M059J (cell line): Measurements from ENCODE around the gene CBX8. TPM values are rescaled to one million over a fixed set of nuclear protein-coding genes. Genes with fewer than 3 reads are reported as not detected.
A peak's percentile ranks its signal among the peaks of the same experiment; 100 is the strongest.

Experiments used
- DNase-seq: peaks from one replicate; pipeline ENCODE4 v3.0.0-alpha.2; 2012; ENCODE audit warnings: low read depth
- total RNA-seq: library from RNA; depleted of rRNA; stranded (reverse); fragments of >200 nt; shearing (Covaris generic); gene quantifications from 2 replicates; pipeline ENCODE4 v1.2.3, GENCODE V29; 2014

Gene CBX8
- total RNA-seq, 1 experiment from 2014 or later: 7.3 TPM

- no peak for DNase-seq
Observed at GRCh38 chr17:79804856-79805696, 8.2 kb upstream of the CBX8 start.

- DNase-seq: no peak
Observed at GRCh38 chr17:79803997-79804855, 7.3 kb upstream of the CBX8 start.

GRCh38 chr17:79803421-79803996 is 6.6 kb upstream of the CBX8 start:
- DNase-seq: no peak

GRCh38 chr17:79802736-79803420 is 6.0 kb upstream of the CBX8 start:
- no peak for DNase-seq

- no peak for DNase-seq
Observed at GRCh38 chr17:79802039-79802735, 5.3 kb upstream of the CBX8 start.

GRCh38 chr17:79801156-79802038 is 4.5 kb upstream of the CBX8 start:
- DNase-seq: peak; percentile 40

- peak; percentile 62 for DNase-seq
Observed at GRCh38 chr17:79800325-79801155, 3.7 kb upstream of the CBX8 start.

GRCh38 chr17:79799538-79800324 is 2.9 kb upstream of the CBX8 start:
- no peak for DNase-seq

GRCh38 chr17:79799174-79799537 is 2.3 kb upstream of the CBX8 start:
- DNase-seq: no peak

GRCh38 chr17:79798299-79799173 is 1.7 kb upstream of the CBX8 start:
- DNase-seq: no peak

GRCh38 chr17:79797492-79798298 is 818 bp upstream of the CBX8 start:
- DNase-seq: no peak

- no peak for DNase-seq
Observed at GRCh38 chr17:79796444-79796762, 474 bp downstream of the CBX8 start.

GRCh38 chr17:79795795-79796443 is 958 bp downstream of the CBX8 start:
- no peak for DNase-seq

- DNase-seq: no peak
Observed at GRCh38 chr17:79794659-79795511, 2.0 kb downstream of the CBX8 start.

GRCh38 chr17:79793924-79794304 is 3.0 kb downstream of the CBX8 start:
- DNase-seq: peak; percentile 53
